PC-9 (cell line): ENCODE data around the gene PRM2. TPM values are rescaled to one million over a fixed set of nuclear protein-coding genes. Genes with fewer than 3 reads are reported as not detected.
A peak's percentile ranks its signal among the peaks of the same experiment; 100 is the strongest.

Experiments
- BruUV-seq: library from RNA; stranded (reverse); fragments of 400-500 nt; replicated peaks from 2 replicates; lab custom pipeline; 2021; lab: Mats Ljungman, UMichigan
- CTCF ChIA-PET: fragments of 300-600 bp; sonication (Branson Sonifier 250); formaldehyde crosslinking; loops from one replicate; lab custom pipeline; 2022; ENCODE audit warnings: antibody characterized with exemption; lab: Charles Lee
- POLR2A ChIA-PET: fragments of 300-600 bp; sonication (Branson Sonifier 250); formaldehyde crosslinking; loops from one replicate; lab custom pipeline; 2022; ENCODE audit warnings: antibody characterized with exemption; ENCODE audit not compliant: unreplicated experiment; lab: Charles Lee
- DNase-seq, 2 experiments: peaks; one replicate each; pipeline versions ENCODE4 v3.0.0 to v3.0.0-alpha.2; 2015 to 2022; ENCODE audit warnings: mixed read lengths in 1 of 2
- H2AFZ ChIP-seq: fragments of 200-600 bp; sonication (generic); 2 replicates; pipeline ENCODE4 v1.8.1; 2017; ENCODE audit warnings: antibody characterized with exemption
- H3F3A ChIP-seq: fragments of 200-600 bp; sonication (generic); 2 replicates; pipeline ENCODE4 v1.8.1; 2017; ENCODE audit warnings: antibody characterized with exemption, mild to moderate bottlenecking, low read depth; ENCODE audit not compliant: insufficient read depth
- H3K27ac ChIP-seq: fragments of 200-600 bp; sonication (generic); 2 replicates; pipeline ENCODE4 v1.6.1; 2016; ENCODE audit warnings: mixed run types
- H3K27me3 ChIP-seq: fragments of 200-600 bp; sonication (generic); 2 replicates; pipeline ENCODE4 v1.6.1; 2016; ENCODE audit warnings: low read depth, mixed run types; ENCODE audit not compliant: insufficient read depth
- H3K36me3 ChIP-seq: fragments of 200-600 bp; sonication (generic); 2 replicates; pipeline ENCODE4 v1.6.1; 2016; ENCODE audit warnings: low read depth, mixed run types
- H3K4me1 ChIP-seq: fragments of 200-600 bp; sonication (generic); replicated peaks from 2 replicates; pipeline ENCODE4 v1.6.1; 2016; ENCODE audit warnings: mixed run types; ENCODE audit not compliant: insufficient read depth
- H3K4me2 ChIP-seq: fragments of 200-600 bp; sonication (generic); 2 replicates; pipeline ENCODE4 v1.6.1; 2017; ENCODE audit warnings: mixed run types
- H3K4me3 ChIP-seq: fragments of 200-600 bp; sonication (generic); 2 replicates; pipeline ENCODE4 v1.6.1; 2016; ENCODE audit warnings: mixed run types
- H3K79me2 ChIP-seq: fragments of 200-600 bp; sonication (generic); 2 replicates; pipeline ENCODE4 v1.6.1; 2017; ENCODE audit warnings: low read depth, mixed run types
- H3K9me2 ChIP-seq: fragments of 200-600 bp; sonication (generic); 2 replicates; pipeline ENCODE4 v1.8.1; 2017; ENCODE audit warnings: mild to moderate bottlenecking; ENCODE audit not compliant: insufficient read depth
- H3K9me3 ChIP-seq: fragments of 200-600 bp; sonication (generic); 2 replicates; pipeline ENCODE4 v1.8.1; 2016; ENCODE audit warnings: low read depth; ENCODE audit not compliant: insufficient read depth
- H4K20me1 ChIP-seq: fragments of 200-600 bp; sonication (generic); 2 replicates; pipeline ENCODE4 v1.8.1; 2017; ENCODE audit not compliant: insufficient read depth
- CTCF ChIP-seq: fragments of 200-600 bp; sonication (generic); conservative IDR thresholded peaks from 2 replicates; pipeline ENCODE4 v1.6.1; 2017; ENCODE audit warnings: mixed run types, antibody characterized with exemption, mild to moderate bottlenecking, moderate library complexity
- EZH2 ChIP-seq: fragments of 200-600 bp; sonication (generic); IDR thresholded peaks from 2 replicates; pipeline ENCODE4 v1.8.0; 2017; ENCODE audit warnings: antibody characterized with exemption, low read depth
- intact Hi-C: fragments of 100-400 bp; cut with micrococcal nuclease; formaldehyde crosslinking; loops from one replicate; pipeline ENCODE4 v1.10.0; 2022; ENCODE audit not compliant: unreplicated experiment
- total RNA-seq: library from RNA; stranded (reverse); gene quantifications from 2 replicates; pipeline ENCODE4 v1.2.3, GENCODE V29; 2021

Gene PRM2
- total RNA-seq, 1 experiment from 2014 or later, result not detected

GRCh38 chr16:11256661-11257130 is 19.6 kb downstream of the PRM2 start:
- Histone ChIP-seq H3K36me3 (no peaks in the 10 kb centered on the region), H3K4me2 (peak overlapping the region; percentile 99), H3K27ac (peak overlapping the region; percentile 69), H3K9me2 (no peaks in the 10 kb centered on the region), H3K27me3 (no peaks in the 10 kb centered on the region), H3K4me1 (peaks cover 23% of the 10 kb centered on the region), H3K4me3 (peak overlapping the region; percentile 96), H3K79me2 (no peaks in the 10 kb centered on the region), H3K9me3 (no peaks in the 10 kb centered on the region), H2AFZ (peak overlapping the region; percentile 90), H3F3A (peaks cover 7% of the 10 kb centered on the region; the same call in 1 of the 2 replicates), H4K20me1 (no peaks in the 10 kb centered on the region)
- intact Hi-C loops, result loop anchor here (1.0 to 10.0 kb wide), 8 partner anchors 41 to 272 kb away; no protein-coding TSS in a partner anchor
- TF ChIP-seq EZH2, result no peak
- TF ChIP-seq CTCF, result no peak
- BruUV-seq, result TSS peak; percentile 62
- POLR2A ChIA-PET, result interaction anchor here (0.5 to 1.7 kb wide), 16 partner anchors 12 to 1854 kb away, joined by 3 to 13 read pairs (median 7); partner anchors contain the start of gene LITAF
- CTCF ChIA-PET, result interaction anchor here (0.6 to 3.7 kb wide), 10 partner anchors 30 to 297 kb away, joined by 3 to 25 read pairs (median 7); no protein-coding TSS in a partner anchor
- DNase-seq, result peak in 1 of 2 experiments; percentile 63

DNA sequence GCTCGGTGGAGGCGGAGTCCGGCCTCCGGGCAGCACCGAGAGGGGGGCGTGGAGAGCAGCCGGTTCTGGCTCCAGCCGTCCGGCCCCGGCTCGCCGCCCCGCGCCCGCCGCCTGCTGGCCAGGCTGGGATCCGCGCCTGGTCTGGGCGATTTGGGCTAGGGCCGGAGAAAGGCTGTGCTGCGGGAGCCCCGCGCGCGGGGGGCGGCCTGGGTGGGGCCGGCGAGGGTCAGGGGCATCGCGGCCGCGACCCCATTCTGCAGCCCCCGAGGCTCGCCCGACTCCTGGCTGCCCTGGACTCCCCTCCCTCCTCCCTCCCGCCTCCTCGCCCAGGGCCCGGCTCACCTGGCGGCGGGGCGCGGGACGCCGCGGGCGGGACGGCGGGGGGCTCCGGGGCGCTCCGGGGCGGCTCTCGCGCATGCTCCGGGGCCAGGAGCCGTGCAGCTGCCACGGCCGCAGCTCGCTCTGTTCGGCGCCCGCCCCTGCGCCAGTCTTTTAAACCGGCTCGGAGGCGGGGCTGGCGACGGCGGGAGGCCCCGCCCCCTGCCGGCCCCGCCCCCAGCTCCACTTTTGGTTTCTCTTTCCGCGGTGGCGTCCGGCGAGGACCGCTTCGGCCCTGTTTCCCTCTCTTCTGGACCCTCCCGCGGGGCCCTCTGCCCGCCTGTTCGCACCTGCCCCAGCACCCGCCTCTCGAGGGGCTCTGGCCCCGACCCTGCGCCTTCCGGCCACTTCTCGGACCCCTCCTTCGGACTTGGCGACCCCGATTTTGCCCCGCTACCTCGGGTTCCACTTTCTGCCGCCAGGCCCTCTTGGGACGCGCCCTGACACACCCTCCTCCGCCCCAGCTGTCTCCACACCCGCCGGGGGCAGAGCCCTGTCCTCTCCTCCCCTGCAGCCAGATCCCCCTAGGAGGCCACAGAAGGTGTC is 20.3 kb downstream of the PRM2 start, which contains the start of gene SOCS1:
Gene SOCS1, minus strand, starts transcription at position 468 of the 924 bp plus-strand sequence. CDS start 726 bp downstream, outside the sequence.
- Histone ChIP-seq H2AFZ (peak within 1 kb of the TSS; percentile 95), H3K9me3 (no peaks in the 10 kb centered on the region), H4K20me1 (no peaks in the 10 kb centered on the region), H3K4me1 (peaks cover 23% of the 10 kb centered on the region), H3K4me2 (peak within 1 kb of the TSS; percentile 99), H3K9me2 (no peaks in the 10 kb centered on the region), H3K27me3 (no peaks in the 10 kb centered on the region), H3K36me3 (no peaks in the 10 kb centered on the region), H3F3A (peaks cover 7% of the 10 kb centered on the region; the same call in 1 of the 2 replicates), H3K4me3 (peak within 1 kb of the TSS; percentile 96), H3K27ac (peak within 1 kb of the TSS; percentile 69), H3K79me2 (no peaks in the 10 kb centered on the region)
- BruUV-seq, result no TSS peak
- intact Hi-C loops, result loop anchor here (1.0 to 10.0 kb wide), 10 partner anchors 41 to 285 kb away; no protein-coding TSS in a partner anchor
- peak; percentile 63 to 93 for DNase-seq
- TF ChIP-seq EZH2, result no peak
- peak; percentile 81 for TF ChIP-seq CTCF
- POLR2A ChIA-PET, result interaction anchor here (0.5 to 1.7 kb wide), 27 partner anchors 10 to 1854 kb away, joined by 3 to 13 read pairs (median 5); partner anchors contain the start of gene LITAF
- CTCF ChIA-PET, result interaction anchor here (0.6 to 3.7 kb wide), 22 partner anchors 31 to 1066 kb away, joined by 3 to 25 read pairs (median 4); no protein-coding TSS in a partner anchor
